Heart right ventricle (tissue), 16 donors: Measurements from ENCODE around the gene TEKT3. TPM values are rescaled to one million over a fixed set of nuclear protein-coding genes. Genes with fewer than 3 reads are reported as not detected.

Experiments
- ATAC-seq, 8 donors: fragments of 200-7000 bp; cut with Tn5 transposase; one replicate each; pipeline ENCODE4 v1.9.1; 2020; ENCODE audit warnings: mild to moderate bottlenecking in 8 of 8, moderate library complexity in 8 of 8, moderate number of reproducible peaks in 1 of 8
- DNase-seq, 2 donors: peaks; one replicate each; pipeline ENCODE4 v3.0.0-alpha.2; 2020
- H3K27ac ChIP-seq, 10 donors: fragments of 200-600 bp; sonication (generic) in 2 of 10; one replicate each; pipeline versions ENCODE4 v1.5.0 to v1.8.0; 2020 to 2022; ENCODE audit warnings: mild to moderate bottlenecking in 3 of 10
- H3K27me3 ChIP-seq, 7 donors: fragments of 200-600 bp; one replicate each; pipeline ENCODE4 v1.8.0; 2021 to 2022; ENCODE audit warnings: mild to moderate bottlenecking in 2 of 7
- H3K36me3 ChIP-seq, 9 donors: fragments of 200-600 bp; sonication (generic) in 1 of 9; one replicate each; pipeline versions ENCODE4 v1.5.0 to v1.8.0; 2020 to 2022; ENCODE audit warnings: mild to moderate bottlenecking in 2 of 9
- H3K4me1 ChIP-seq, 9 donors: fragments of 200-600 bp; sonication (generic) in 1 of 9; one replicate each; pipeline versions ENCODE4 v1.5.0 to v1.8.0; 2020 to 2022; ENCODE audit warnings: mild to moderate bottlenecking in 4 of 9
- H3K4me3 ChIP-seq, 10 donors: fragments of 200-600 bp; sonication (generic) in 2 of 10; one replicate each; pipeline versions ENCODE4 v1.5.0 to v1.8.0; 2020 to 2022; ENCODE audit warnings: mild to moderate bottlenecking in 7 of 10, moderate library complexity in 2 of 10
- H3K9me3 ChIP-seq, 11 donors: fragments of 200-600 bp in 10 of 11; sonication (generic) in 2 of 11; one replicate each; pipeline versions ENCODE4 v1.5.0 to v1.8.0; 2013 to 2022; ENCODE audit warnings: mild to moderate bottlenecking in 2 of 11, control low read depth in 1 of 11, moderate library complexity in 1 of 11
- CTCF ChIP-seq, 9 donors: fragments of 200-600 bp; sonication (generic) in 2 of 9; IDR thresholded peaks; one replicate each; pipeline versions ENCODE4 v1.5.0 to v1.8.0; 2021 to 2022; ENCODE audit warnings: antibody characterized with exemption in 9 of 9, mild to moderate bottlenecking in 5 of 9, moderate library complexity in 1 of 9
- WGBS, 2 donors: extraction: QIAGEN DNeasy Blood & Tissue Kit; methylation state at CpG; one replicate each; pipeline ENCODE4 v1.1.7; 2013; ENCODE audit warnings: inconsistent platforms in 1 of 2; 5-methylcytosine and 5-hydroxymethylcytosine counted together
- intact Hi-C, 10 donors: fragments of 100-400 bp; cut with DNase I; formaldehyde crosslinking; loops; one replicate each; pipeline versions ENCODE4 v1.11.1 to v1.14.2; 2022
- polyA plus RNA-seq, 2 donors: library from polyadenylated mRNA; stranded (reverse); fragments of 200-250 nt; gene quantifications; one replicate each; pipeline ENCODE4 v1.2.3, GENCODE V29; 2013
- total RNA-seq, 10 donors: library from RNA; stranded (reverse); fragmentation: NEBNext Ultra II Directional in 3 of 10; extraction: Animal tissue kit (Norgen Biotek cat#: 25700) in 3 of 10; gene quantifications; one replicate each; pipeline versions ENCODE4 v1.2.1 to v1.2.4, GENCODE V29; 2021 to 2023
- donor health status: Arrhythmogenic right ventricular cardiomyopathy.
- donor health status: ischemic (EF 13 %, LVEDD 7.1; RV severe dilation, severe dysfunction).
- donor health status: healthy with polysubstance abuse.
- donor health status: DM: no; HTN: yes; CAD: no.
- donor health status: DM: no; HTN: no; CAD: no.
- donor health status: ischemic (EF 25% LVEDD 6.9; RV normal size, moderate dysfunction).
- donor health status: ischemic (EF 25% LVEDD 5.7; RV mildly dilated, moderate dysfunction).
- donor health status: healthy.
- donor health status: DM: yes; HTN: yes; CAD: no.
- donor health status: Ischemic cardiomyopathy.
- donor health status: ischemic (EF 35%, LVEDD 5.7; RV mildly dilated, moderate dysfunction).
- donor health status: nonischemic (EF 11% LVEDD 7.7; RV severe dilation, severe dysfunction).
- donor health status: DM: yes; HTN: yes; CAD: no.
- donor health status: PGD.
- donor health status: ischemic (EF 29% LVEDD 5.4; RV normal size, mild dysfunction).
- donor health status: nonischemic (EF 23%, LVEDD 6.1; RV moderate dilation, normal function).

The TEKT3 gene
- total and polyA plus RNA-seq, 12 donors: 0.14 to 1.1 (median 0.68) TPM; not detected in 3

- Histone ChIP-seq H3K4me3 (no peak overlapping the region), H3K27ac (no peak overlapping the region), H3K9me3 (no peaks in the 10 kb centered on the region), H3K27me3 (no peaks in the 10 kb centered on the region), H3K4me1 (peaks cover 0 to 8% (median 0%) of the 10 kb centered on the region in 9 donors), H3K36me3 (no peaks in the 10 kb centered on the region)
- no peak for TF ChIP-seq CTCF (IDR thresholded peaks at IDR 0.05)
- no peak for DNase-seq
- no peak for ATAC-seq
- WGBS, 2 donors: 68 to 70% methylated on average over 4 of the region's 4 CpGs
- intact Hi-C loops: no loop called here
These were observed 33.7 kb downstream of the TEKT3 start for GRCh38 chr17:15307710-15308111.

GRCh38 chr17:15303851-15304250, 37.5 kb downstream of the TEKT3 start:
- no peak for DNase-seq
- Histone ChIP-seq H3K9me3 (no peaks in the 10 kb centered on the region), H3K4me1 (peaks cover 0 to 6% (median 4%) of the 10 kb centered on the region in 9 donors), H3K4me3 (no peak overlapping the region), H3K27me3 (no peaks in the 10 kb centered on the region), H3K36me3 (no peaks in the 10 kb centered on the region), H3K27ac (no peak overlapping the region)
- no peak for TF ChIP-seq CTCF (IDR thresholded peaks at IDR 0.05)
- WGBS, 2 donors: 90% methylated on average over 14 of the region's 14 CpGs
- intact Hi-C loops: loop anchor here in 1 of 10 donors (5.0 kb wide), 1 partner anchor 37 kb away; the partner anchor contains the start of gene PMP22
- ATAC-seq: no peak

- Histone ChIP-seq H3K36me3 (no peaks in the 10 kb centered on the region), H3K27ac (no peak overlapping the region), H3K9me3 (no peaks in the 10 kb centered on the region), H3K4me3 (no peak overlapping the region), H3K27me3 (no peaks in the 10 kb centered on the region), H3K4me1 (peaks cover 0 to 6% (median 4%) of the 10 kb centered on the region in 9 donors)
- DNase-seq: no peak
- 23 to 51% methylated on average over 3 of the region's 3 CpGs for whole genome bisulfite sequencing, 2 donors
- ATAC-seq: no peak
- no peak for TF ChIP-seq CTCF (IDR thresholded peaks at IDR 0.05)
- intact Hi-C loops: loop anchor here in 1 of 10 donors (5.0 kb wide), 1 partner anchor 36 kb away; the partner anchor contains the start of gene PMP22
These were observed 38.1 kb downstream of the TEKT3 start for GRCh38 chr17:15303268-15303667.

- 76 to 80% methylated on average over 6 of the region's 6 CpGs for WGBS, 2 donors
- TF ChIP-seq CTCF (IDR thresholded peaks at IDR 0.05): no peak
- ATAC-seq (no peak), DNase-seq (no peak)
- no peak overlapping the region for H3K27ac ChIP-seq
- H3K36me3 ChIP-seq: no peaks in the 10 kb centered on the region
- intact Hi-C loops: loop anchor here in 1 of 10 donors (5.0 kb wide), 1 partner anchor 35 kb away; the partner anchor contains the start of gene PMP22
- no peaks in the 10 kb centered on the region for H3K27me3 ChIP-seq
- peaks cover 0 to 6% (median 3%) of the 10 kb centered on the region in 9 donors for H3K4me1 ChIP-seq
- no peaks in the 10 kb centered on the region for H3K9me3 ChIP-seq
- H3K4me3 ChIP-seq: no peak overlapping the region
These were observed 39.6 kb downstream of the TEKT3 start for GRCh38 chr17:15301845-15302244.
